Breast epithelium (tissue), 4 donors: ENCODE measurements around the gene MSRB1. TPM values are rescaled to one million over a fixed set of nuclear protein-coding genes. Genes with fewer than 3 reads are reported as not detected.

ENCODE experiments used
- DNase-seq, 2 donors: peaks; one replicate each; pipeline ENCODE4 v3.0.0-alpha.2; 2019; ENCODE audit warnings: low spot score in 2 of 2
- H3K27ac ChIP-seq, 2 donors: fragments of 200-600 bp; sonication (generic) in 1 of 2; one replicate each; pipeline ENCODE4 v1.5.1; 2016 to 2019; ENCODE audit warnings: mild to moderate bottlenecking in 1 of 2
- H3K27me3 ChIP-seq, 2 donors: fragments of 200-600 bp; sonication (generic) in 1 of 2; one replicate each; pipeline versions ENCODE4 v1.5.1 to v1.6.0; 2017 to 2019; ENCODE audit warnings: control low read depth in 1 of 2, mild to moderate bottlenecking in 1 of 2
- H3K36me3 ChIP-seq: fragments of 200-600 bp; one replicate; pipeline ENCODE4 v1.5.1; 2019
- H3K4me1 ChIP-seq, 2 donors: fragments of 200-600 bp; sonication (generic); one replicate each; pipeline ENCODE4 v1.5.1; 2016 to 2019; ENCODE audit warnings: control low read depth in 1 of 2
- H3K4me3 ChIP-seq, 3 donors: fragments of 200-600 bp; sonication (generic); 1 replicate in 2 of 3; 2 replicates in 1 of 3; pipeline ENCODE4 v1.5.1; 2016 to 2019; ENCODE audit warnings: mild to moderate bottlenecking in 3 of 3, moderate library complexity in 2 of 3
- H3K9me3 ChIP-seq, 2 donors: fragments of 200-600 bp; sonication (generic) in 1 of 2; one replicate each; pipeline ENCODE4 v1.5.1; 2016 to 2019; ENCODE audit warnings: control low read depth in 1 of 2
- CTCF ChIP-seq, 3 donors: fragments of 450-650 bp; IDR thresholded peaks; one replicate each; pipeline ENCODE4 v1.5.1; 2016 to 2017; ENCODE audit warnings: antibody characterized with exemption in 3 of 3, mild to moderate bottlenecking in 3 of 3, moderate library complexity in 3 of 3
- POLR2A ChIP-seq: fragments of 450-650 bp; IDR thresholded peaks from one replicate; pipeline ENCODE4 v1.6.1; 2016; ENCODE audit warnings: antibody characterized with exemption, mild to moderate bottlenecking, moderate library complexity
- POLR2AphosphoS5 ChIP-seq, 3 donors: sonication (generic); formaldehyde crosslinking; IDR thresholded peaks; one replicate each; pipeline ENCODE4 v1.6.1; 2017; ENCODE audit warnings: antibody characterized with exemption in 3 of 3
- intact Hi-C: fragments of 100-400 bp; cut with DNase I; formaldehyde crosslinking; loops from one replicate; pipeline ENCODE4 v1.15.1; 2023; ENCODE audit warnings: low total_unique reads
- total RNA-seq, 3 donors: library from RNA; depleted of rRNA; stranded (reverse); fragments of >200 nt; gene quantifications; one replicate each; pipeline ENCODE4 v1.1.0, GENCODE V29; 2016

Gene MSRB1
- total RNA-seq, 3 donors from 2014 or later = 12.1 to 17.4 (median 17.0) TPM

- Histone ChIP-seq H3K4me1 (no peaks in the 10 kb centered on the region), H3K27ac (no peak overlapping the region), H3K9me3 (no peaks in the 10 kb centered on the region), H3K27me3 (no peaks in the 10 kb centered on the region), H3K4me3 (no peak overlapping the region), H3K36me3 (no peaks in the 10 kb centered on the region)
- no peak for DNase-seq
- intact Hi-C loops = loop anchor here (10.0 kb wide), 1 partner anchor 184 kb away; the partner anchor contains the start of gene PKD1
- TF ChIP-seq CTCF (IDR thresholded peaks at IDR 0.05) = no peak
- TF ChIP-seq POLR2AphosphoS5 (IDR thresholded peaks at IDR 0.05) = no peak
- TF ChIP-seq POLR2A = no peak
Observed at GRCh38 chr16:1950559-1950958, 7.6 kb upstream of the MSRB1 start.

DNA sequence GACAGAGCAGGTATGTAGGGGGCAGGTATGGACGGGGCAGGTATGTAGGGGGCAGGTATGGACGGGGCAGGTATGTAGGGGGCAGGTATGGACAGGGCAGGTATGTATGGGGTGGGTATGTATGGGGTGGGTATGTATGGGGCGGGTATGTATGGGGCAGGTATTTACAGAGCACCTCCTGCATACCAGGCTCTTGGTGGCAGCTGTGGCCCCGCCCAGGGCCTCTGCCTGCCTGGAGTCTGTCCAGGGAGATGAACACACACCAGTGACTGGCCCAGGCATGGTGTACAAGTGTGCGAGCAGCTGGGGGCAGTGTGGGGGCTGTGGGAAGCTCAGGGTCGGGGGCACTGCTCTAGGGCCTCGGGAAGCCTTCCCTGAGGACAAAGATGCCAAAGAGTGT, 7.0 kb upstream of the MSRB1 start:
- no peaks in the 10 kb centered on the region for H3K27me3 ChIP-seq
- TF ChIP-seq CTCF (IDR thresholded peaks at IDR 0.05) (no peak), POLR2AphosphoS5 (IDR thresholded peaks at IDR 0.05) (no peak), POLR2A (no peak)
- H3K27ac ChIP-seq = no peak overlapping the region
- intact Hi-C loops = loop anchor here (10.0 kb wide), 1 partner anchor 185 kb away; the partner anchor contains the start of gene PKD1
- no peaks in the 10 kb centered on the region for H3K36me3 ChIP-seq
- H3K9me3 ChIP-seq = no peaks in the 10 kb centered on the region
- no peak for DNase-seq
- H3K4me3 ChIP-seq = no peak overlapping the region
- no peaks in the 10 kb centered on the region for H3K4me1 ChIP-seq

DNA sequence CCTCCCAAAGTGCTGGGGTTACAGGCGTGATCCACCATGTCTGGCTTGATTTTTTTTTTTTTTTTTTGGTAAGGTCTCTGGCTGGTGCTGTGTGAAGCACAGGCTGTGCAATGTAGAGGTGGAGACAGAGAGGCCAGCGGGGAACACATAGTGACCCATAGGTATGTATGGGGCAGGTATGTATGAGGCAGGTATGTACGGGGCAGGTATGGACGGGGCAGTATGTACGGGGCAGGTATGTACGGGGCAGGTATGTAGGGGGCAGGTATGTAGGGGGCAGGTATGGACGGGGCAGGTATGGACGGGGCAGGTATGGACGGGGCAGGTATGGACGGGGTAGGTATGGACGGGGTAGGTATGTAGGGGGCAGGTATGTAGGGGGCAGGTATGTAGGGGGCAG, 6.5 kb upstream of the MSRB1 start:
- intact Hi-C loops = no loop called here
- no peak for TF ChIP-seq CTCF (IDR thresholded peaks at IDR 0.05)
- TF ChIP-seq POLR2A = no peak
- TF ChIP-seq POLR2AphosphoS5 (IDR thresholded peaks at IDR 0.05) = no peak
- no peak for DNase-seq

GRCh38 chr16:1947369-1947670, 4.3 kb upstream of the MSRB1 start:
- Histone ChIP-seq H3K9me3 (no peaks in the 10 kb centered on the region), H3K4me3 (no peak overlapping the region), H3K27ac (no peak overlapping the region), H3K36me3 (no peaks in the 10 kb centered on the region), H3K27me3 (no peaks in the 10 kb centered on the region), H3K4me1 (peaks cover 0 to 3% of the 10 kb centered on the region in 2 donors)
- no peak for DNase-seq
- intact Hi-C loops = no loop called here
- TF ChIP-seq CTCF (IDR thresholded peaks at IDR 0.05) (no peak), POLR2A (no peak), POLR2AphosphoS5 (IDR thresholded peaks at IDR 0.05) (no peak)

More for the DNA sequence above, 6.5 kb upstream of the MSRB1 start:
- no peaks in the 10 kb centered on the region for H3K4me1 ChIP-seq
- H3K27ac ChIP-seq = no peak overlapping the region
- H3K27me3 ChIP-seq = no peaks in the 10 kb centered on the region
- H3K9me3 ChIP-seq = no peaks in the 10 kb centered on the region
- no peaks in the 10 kb centered on the region for H3K36me3 ChIP-seq
- no peak overlapping the region for H3K4me3 ChIP-seq

DNA sequence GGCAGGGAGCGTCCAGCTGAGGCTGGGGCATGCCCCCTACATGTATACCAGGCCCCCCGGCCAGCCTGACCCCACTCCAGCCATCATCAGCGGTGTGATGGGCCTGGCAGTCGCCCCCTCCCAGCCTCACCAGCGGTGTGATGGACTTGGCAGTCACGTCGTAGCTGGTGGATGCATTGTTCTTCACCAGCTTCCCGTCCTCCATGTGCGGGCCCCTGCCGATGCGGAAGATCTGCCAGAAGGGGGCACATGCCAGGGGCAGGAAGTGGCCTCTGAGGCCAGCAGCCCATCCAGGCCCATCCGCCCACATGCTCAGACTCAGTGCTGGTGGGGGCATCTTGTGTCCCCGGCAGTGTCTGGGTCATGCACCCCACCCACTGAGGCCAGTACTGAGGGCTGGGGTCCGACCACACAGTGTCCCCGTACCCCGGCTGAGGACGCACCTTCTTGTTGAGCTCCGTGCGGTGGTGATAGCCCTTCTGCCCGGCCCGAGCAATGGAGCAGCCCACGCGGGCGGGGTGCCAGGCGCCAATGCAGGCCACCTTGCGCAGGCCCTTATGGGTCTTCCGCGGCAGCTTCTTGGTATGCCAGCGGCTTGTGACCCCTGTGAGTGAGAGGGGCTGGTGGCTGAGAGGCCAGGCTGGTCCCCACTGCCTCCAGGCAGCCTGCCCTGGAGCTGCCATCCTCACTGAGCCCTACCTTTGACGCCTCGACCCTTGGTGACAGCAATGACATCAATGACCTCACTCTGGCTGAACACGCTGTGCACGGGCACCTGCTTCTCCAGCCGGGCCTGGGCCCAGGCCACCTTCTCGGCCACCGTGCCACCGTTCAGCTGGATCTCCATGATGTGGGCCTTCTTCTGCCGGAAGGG, 3.7 kb upstream of the MSRB1 start:
- no peaks in the 10 kb centered on the region for H3K27me3 ChIP-seq
- H3K27ac ChIP-seq = no peak overlapping the region
- no peaks in the 10 kb centered on the region for H3K36me3 ChIP-seq
- H3K4me3 ChIP-seq = no peak overlapping the region
- no peaks in the 10 kb centered on the region for H3K9me3 ChIP-seq
- DNase-seq = no peak
- intact Hi-C loops = no loop called here
- H3K4me1 ChIP-seq = peaks cover 0 to 9% of the 10 kb centered on the region in 2 donors
- no peak for TF ChIP-seq POLR2A
- TF ChIP-seq CTCF (IDR thresholded peaks at IDR 0.05) = no peak
